Activated T-cell treated with anti-CD3 and anti-CD28 coated beads for 4 hours (primary cell): ENCODE data around the gene MORN5.

Experiments
- DNase-seq: peaks from one replicate; pipeline ENCODE4 v3.0.0-alpha.2; 2020

MORN5 gene

DNA sequence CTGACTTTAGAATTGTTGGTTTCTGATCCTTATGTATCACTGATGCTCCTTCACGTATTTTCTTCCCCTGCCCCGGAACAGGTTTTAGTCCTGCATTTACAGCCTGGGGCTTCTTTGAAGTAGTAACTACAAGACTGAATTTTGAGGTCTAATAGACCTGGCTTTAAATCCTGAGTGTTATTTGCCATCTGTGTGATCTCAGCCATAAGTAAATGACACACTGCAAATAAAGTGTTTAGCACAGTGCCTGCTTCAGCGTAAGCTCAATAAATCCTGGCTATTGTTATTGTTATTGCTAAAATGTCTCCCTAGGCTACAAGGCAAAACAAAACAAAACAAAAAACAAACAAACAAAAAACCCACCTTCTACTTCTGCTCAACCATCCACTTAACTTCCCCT, 84.6 kb downstream of the MORN5 start:
- DNase-seq = no peak

DNA sequence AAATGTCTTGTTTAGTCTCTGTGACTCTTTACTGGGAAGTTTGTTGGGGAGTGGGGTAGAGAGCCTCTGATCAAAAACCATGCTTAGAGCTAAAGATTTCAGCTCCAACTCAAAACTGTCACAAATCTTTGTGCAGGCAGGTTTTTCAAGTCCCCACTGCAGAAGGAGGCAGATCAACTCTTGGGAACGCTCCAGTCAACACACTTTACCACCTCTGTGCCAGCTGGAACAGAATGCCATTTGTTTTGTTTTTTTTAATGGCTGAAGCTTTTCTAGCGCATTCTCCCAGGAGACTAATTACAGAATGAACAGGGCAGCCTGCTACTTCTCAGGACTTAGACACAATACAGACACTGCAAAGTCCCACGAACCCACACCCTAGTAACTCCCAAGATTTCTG, 87.0 kb downstream of the MORN5 start:
- no peak for DNase-seq

DNA sequence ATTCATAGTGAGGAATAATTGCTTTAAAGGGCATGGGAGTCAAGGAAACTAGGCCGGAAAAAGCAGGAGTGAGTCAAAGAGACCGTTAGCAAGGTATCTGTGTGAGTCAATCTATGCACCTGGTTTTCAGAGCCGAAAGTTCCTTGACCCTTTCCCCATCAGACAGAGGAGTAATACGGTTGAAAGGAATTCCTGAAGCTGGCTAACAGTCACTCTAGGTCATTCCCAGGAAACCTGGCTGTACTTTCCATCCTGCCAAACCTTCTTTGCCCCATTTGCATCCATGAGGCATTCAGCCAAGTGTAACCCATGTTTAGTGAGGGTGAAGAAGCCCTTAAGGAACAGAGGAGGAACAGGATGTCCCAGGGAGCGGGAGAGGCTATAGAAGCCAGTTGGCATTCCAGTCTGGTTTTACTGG, 88.7 kb downstream of the MORN5 start:
- DNase-seq = no peak
